ENCODE data around the gene ASTN2.

DNA sequence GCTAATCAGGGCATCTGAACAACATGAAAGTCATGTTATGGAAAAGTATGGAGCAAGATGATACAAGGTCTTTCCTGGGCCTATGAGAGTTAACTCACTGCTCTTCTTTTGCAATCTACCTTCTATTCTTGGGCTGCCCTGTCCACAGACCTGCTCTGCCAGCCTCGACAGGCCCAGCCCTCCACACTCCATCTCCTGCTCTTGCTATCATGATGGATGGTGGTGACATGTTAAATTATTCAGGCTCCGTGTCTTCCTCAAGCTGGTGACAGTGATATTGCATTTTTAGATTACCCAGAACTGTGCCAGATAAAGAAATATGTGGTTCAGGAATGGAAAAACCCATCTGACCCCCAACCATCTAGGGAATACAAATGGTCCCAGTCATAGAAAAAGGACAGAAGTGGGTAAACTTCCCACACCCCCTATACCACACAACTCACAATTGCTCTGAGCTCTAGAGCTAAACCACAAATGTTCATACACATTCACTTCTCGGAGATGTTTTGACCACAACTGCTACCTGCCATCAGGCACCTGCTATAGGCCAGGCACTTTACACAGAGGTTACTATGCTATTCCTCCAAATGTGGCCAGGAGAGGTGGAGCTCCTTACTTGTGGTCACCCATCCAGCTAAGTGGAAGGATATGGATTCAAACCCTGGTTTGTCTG lies 311.3 kb downstream of the ASTN2 start:
- TF ChIP-seq POLR2AphosphoS5 (IDR thresholded peaks at IDR 0.05) = no peak
- TF ChIP-seq, protein P1, sequence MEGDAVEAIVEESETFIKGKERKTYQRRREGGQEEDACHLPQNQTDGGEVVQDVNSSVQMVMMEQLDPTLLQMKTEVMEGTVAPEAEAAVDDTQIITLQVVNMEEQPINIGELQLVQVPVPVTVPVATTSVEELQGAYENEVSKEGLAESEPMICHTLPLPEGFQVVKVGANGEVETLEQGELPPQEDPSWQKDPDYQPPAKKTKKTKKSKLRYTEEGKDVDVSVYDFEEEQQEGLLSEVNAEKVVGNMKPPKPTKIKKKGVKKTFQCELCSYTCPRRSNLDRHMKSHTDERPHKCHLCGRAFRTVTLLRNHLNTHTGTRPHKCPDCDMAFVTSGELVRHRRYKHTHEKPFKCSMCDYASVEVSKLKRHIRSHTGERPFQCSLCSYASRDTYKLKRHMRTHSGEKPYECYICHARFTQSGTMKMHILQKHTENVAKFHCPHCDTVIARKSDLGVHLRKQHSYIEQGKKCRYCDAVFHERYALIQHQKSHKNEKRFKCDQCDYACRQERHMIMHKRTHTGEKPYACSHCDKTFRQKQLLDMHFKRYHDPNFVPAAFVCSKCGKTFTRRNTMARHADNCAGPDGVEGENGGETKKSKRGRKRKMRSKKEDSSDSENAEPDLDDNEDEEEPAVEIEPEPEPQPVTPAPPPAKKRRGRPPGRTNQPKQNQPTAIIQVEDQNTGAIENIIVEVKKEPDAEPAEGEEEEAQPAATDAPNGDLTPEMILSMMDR (IDR thresholded peaks at IDR 0.05 in 8 of 11, conservative IDR thresholded peaks at IDR 0.05 in 3 of 11) = no peak
- no peak for TF ChIP-seq POLR2A (IDR thresholded peaks at IDR 0.05)

Measured in spleen (tissue), 7 donors.